H9 (cell line): Measurements from ENCODE around the gene HCFC1. TPM values are rescaled to one million over a fixed set of nuclear protein-coding genes. Genes with fewer than 3 reads are reported as not detected.
A peak's percentile ranks its signal among the peaks of the same experiment; 100 is the strongest.

ENCODE experiments used
- DNase-seq: peaks from one replicate; pipeline ENCODE4 v3.0.0-alpha.2; 2017
- H2AFZ ChIP-seq: one replicate; pipeline ENCODE4 v1.6.1; 2013; ENCODE audit warnings: mild to moderate bottlenecking, low read length, control low read depth, moderate library complexity
- H2AK5ac ChIP-seq: 2 replicates; pipeline ENCODE4 v1.6.1; 2013; ENCODE audit warnings: low read length, control low read depth, mixed read lengths; ENCODE audit not compliant: insufficient read length
- H2BK120ac ChIP-seq: one replicate; pipeline ENCODE4 v1.6.1; 2013; ENCODE audit warnings: low read depth, mild to moderate bottlenecking, low read length, control low read depth, inconsistent platforms; ENCODE audit not compliant: poor library complexity, severe bottlenecking
- H2BK12ac ChIP-seq: 2 replicates; pipeline ENCODE4 v1.6.1; 2013; ENCODE audit warnings: low read length, control low read depth, mixed read lengths, low read depth; ENCODE audit not compliant: insufficient read length
- H2BK15ac ChIP-seq: 2 replicates; pipeline ENCODE4 v1.6.1; 2013; ENCODE audit warnings: low read depth, low read length, control low read depth
- H2BK20ac ChIP-seq: one replicate; pipeline ENCODE4 v1.6.1; 2013; ENCODE audit warnings: low read depth, mild to moderate bottlenecking, low read length, control low read depth, inconsistent platforms; ENCODE audit not compliant: poor library complexity, severe bottlenecking
- H2BK5ac ChIP-seq: 2 replicates; pipeline ENCODE4 v1.6.1; 2013; ENCODE audit warnings: low read length, control low read depth, mixed read lengths; ENCODE audit not compliant: insufficient read length
- H3K14ac ChIP-seq: 2 replicates; pipeline ENCODE4 v1.6.1; 2013; ENCODE audit warnings: low read length, control low read depth; ENCODE audit not compliant: insufficient read depth
- H3K18ac ChIP-seq: 2 replicates; pipeline ENCODE4 v1.6.1; 2013; ENCODE audit warnings: low read depth, mild to moderate bottlenecking, mixed read lengths, low read length, control low read depth; ENCODE audit not compliant: insufficient read length
- H3K23ac ChIP-seq: 2 replicates; pipeline ENCODE4 v1.6.1; 2013; ENCODE audit warnings: low read length, control low read depth, mixed read lengths, low read depth; ENCODE audit not compliant: insufficient read length
- H3K23me2 ChIP-seq: 2 replicates; pipeline ENCODE4 v1.6.1; 2013; ENCODE audit warnings: low read depth, mild to moderate bottlenecking, mixed read lengths, low read length, control low read depth; ENCODE audit not compliant: insufficient read length, poor library complexity, severe bottlenecking
- H3K27ac ChIP-seq: 2 replicates; pipeline ENCODE4 v1.5.1; 2013; ENCODE audit warnings: low read length, control low read depth, mixed read lengths, low read depth; ENCODE audit not compliant: insufficient read length
- H3K27me3 ChIP-seq: 2 replicates; pipeline ENCODE4 v1.6.1; 2013; ENCODE audit warnings: low read length, control low read depth, inconsistent platforms; ENCODE audit not compliant: insufficient read depth
- H3K4ac ChIP-seq: 2 replicates; pipeline ENCODE4 v1.6.1; 2013; ENCODE audit warnings: low read depth, mild to moderate bottlenecking, control low read depth, inconsistent platforms, low read length, moderate library complexity
- H3K4me1 ChIP-seq: 2 replicates; pipeline ENCODE4 v1.6.1; 2013; ENCODE audit warnings: low read length, control low read depth, inconsistent platforms; ENCODE audit not compliant: insufficient read depth
- H3K4me2 ChIP-seq: 2 replicates; pipeline ENCODE4 v1.6.1; 2013; ENCODE audit warnings: low read length, control low read depth, mixed read lengths; ENCODE audit not compliant: insufficient read length, insufficient read depth
- H3K56ac ChIP-seq: 2 replicates; pipeline ENCODE4 v1.6.1; 2013; ENCODE audit warnings: low read depth, mild to moderate bottlenecking, mixed read lengths, low read length, control low read depth; ENCODE audit not compliant: insufficient read length
- H3K79me1 ChIP-seq: 2 replicates; pipeline ENCODE4 v1.6.1; 2013; ENCODE audit warnings: low read depth, mild to moderate bottlenecking, moderate library complexity, low read length, control low read depth, inconsistent platforms; ENCODE audit not compliant: insufficient read depth, poor library complexity, severe bottlenecking
- H3K79me2 ChIP-seq: 2 replicates; pipeline ENCODE4 v1.6.1; 2013; ENCODE audit warnings: low read length, control low read depth, inconsistent platforms; ENCODE audit not compliant: insufficient read depth
- H3K9ac ChIP-seq: 2 replicates; pipeline ENCODE4 v1.6.1; 2013; ENCODE audit warnings: low read length, control low read depth, mixed read lengths; ENCODE audit not compliant: insufficient read length; ENCODE audit errors: extremely low read depth
- H3K9me3 ChIP-seq: one replicate; pipeline ENCODE4 v1.6.1; 2013; ENCODE audit warnings: low read depth, low read length, inconsistent platforms; ENCODE audit not compliant: control insufficient read depth
- H3T11ph ChIP-seq: one replicate; pipeline ENCODE4 v1.6.1; 2013; ENCODE audit warnings: mild to moderate bottlenecking, low read length, control low read depth, inconsistent platforms
- H4K20me1 ChIP-seq: one replicate; pipeline ENCODE4 v1.6.1; 2013; ENCODE audit not compliant: control insufficient read depth, insufficient read length, insufficient read depth
- H4K5ac ChIP-seq: 2 replicates; pipeline ENCODE4 v1.6.1; 2013; ENCODE audit warnings: low read depth, mild to moderate bottlenecking, mixed read lengths, low read length, control low read depth; ENCODE audit not compliant: insufficient read length
- H4K8ac ChIP-seq: replicated peaks from 2 replicates; pipeline ENCODE4 v1.6.1; 2013; ENCODE audit warnings: low read length, control low read depth, mixed read lengths, low read depth; ENCODE audit not compliant: insufficient read length
- H4K91ac ChIP-seq: 2 replicates; pipeline ENCODE4 v1.6.1; 2013; ENCODE audit warnings: low read depth, mild to moderate bottlenecking, moderate library complexity, mixed read lengths, low read length, control low read depth; ENCODE audit not compliant: insufficient read length
- H3K27ac Mint-ChIP-seq, 3 experiments: 2 replicates in 2 of 3; 3 replicates in 1 of 3; pipeline ENCODE4 v1.8.0; 2020 to 2021; ENCODE audit warnings: mixed read lengths in 3 of 3, mild to moderate bottlenecking in 1 of 3, moderate library complexity in 1 of 3
- H3K27me3 Mint-ChIP-seq: 2 replicates; pipeline ENCODE4 v1.8.0; 2021; ENCODE audit warnings: low read depth, mild to moderate bottlenecking, moderate library complexity, mixed read lengths
- H3K36me3 Mint-ChIP-seq, 3 experiments: 2 replicates in 2 of 3; 3 replicates in 1 of 3; pipeline ENCODE4 v1.8.0; 2020 to 2021; ENCODE audit warnings: low read depth in 3 of 3, mixed read lengths in 3 of 3; ENCODE audit not compliant: insufficient read depth in 1 of 3
- H3K4me1 Mint-ChIP-seq, 2 experiments: 2 replicates each; pipeline ENCODE4 v1.8.0; 2020; ENCODE audit warnings: mixed read lengths in 2 of 2
- H3K4me3 Mint-ChIP-seq, 2 experiments: 2 replicates in 1 of 2; 3 replicates in 1 of 2; pipeline ENCODE4 v1.8.0; 2020 to 2021; ENCODE audit warnings: mild to moderate bottlenecking in 2 of 2, mixed read lengths in 2 of 2, moderate library complexity in 1 of 2
- H3K9me3 Mint-ChIP-seq, 2 experiments: 2 replicates in 1 of 2; 3 replicates in 1 of 2; pipeline ENCODE4 v1.8.0; 2020; ENCODE audit warnings: mild to moderate bottlenecking in 2 of 2, mixed read lengths in 2 of 2, moderate library complexity in 1 of 2
- WGBS: extraction: QIAGEN DNeasy Blood & Tissue Kit; methylation state at CpG from one replicate; pipeline ENCODE4 v1.1.7; 2013; ENCODE audit warnings: missing lambda C conversion rate, low lambda C conversion rate, mixed read lengths; ENCODE audit not compliant: insufficient read length; ENCODE audit errors: extremely low coverage; 5-methylcytosine and 5-hydroxymethylcytosine counted together
- total RNA-seq: library from RNA; stranded (reverse); gene quantifications from 2 replicates; pipeline ENCODE4 v1.2.1, GENCODE V29; 2021
- TF ChIP-seq, protein P1 (sequence below): fragments of 200-600 bp; sonication (generic); conservative IDR thresholded peaks from 3 replicates; pipeline ENCODE4 v1.8.0; 2021; ENCODE audit warnings: antibody characterized with exemption, mild to moderate bottlenecking

HCFC1 gene
- total RNA-seq, 1 experiment from 2014 or later, result 144 TPM

DNA sequence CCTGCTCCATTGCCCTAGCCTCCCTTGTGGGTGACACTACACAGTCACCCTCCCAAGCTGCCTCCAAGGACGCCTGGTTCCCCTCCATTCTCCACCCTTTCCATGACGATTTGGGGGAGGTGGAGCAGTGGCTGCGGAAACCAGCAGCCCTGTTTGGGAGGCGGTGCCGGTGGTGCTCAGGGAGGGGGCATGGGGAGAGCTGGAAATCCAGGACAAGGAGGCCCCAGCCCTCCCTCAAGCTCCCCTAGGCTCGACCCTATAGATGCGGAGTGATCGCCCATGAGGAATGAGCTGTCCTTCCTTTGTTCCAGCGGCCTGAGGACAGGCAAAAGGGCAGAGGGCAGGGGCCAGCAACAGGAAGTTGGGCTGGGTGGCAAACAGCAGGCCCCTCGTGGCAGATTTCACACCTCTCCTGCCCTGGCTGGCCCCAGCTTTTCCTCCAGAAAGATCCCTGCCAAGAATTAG, 23.6 kb downstream of the HCFC1 start:
- H2AFZ ChIP-seq, result no peak overlapping the region
- H4K5ac ChIP-seq, result no peak overlapping the region
- no peaks in the 10 kb centered on the region for H3K23me2 ChIP-seq
- H4K91ac ChIP-seq, result no peak overlapping the region
- no peaks in the 10 kb centered on the region for H3K27me3 ChIP-seq
- 0 out of 5 replicates have a peak overlapping the region, but pooled peaks of 1 of the 2 experiments have one; percentile 17 for H3K4me3 Mint-ChIP-seq
- peaks cover 2 to 11% of the 10 kb centered on the region in 2 experiments; a peak in 2 of 5 replicates for H3K9me3 Mint-ChIP-seq
- H3K79me2 ChIP-seq, result no peaks in the 10 kb centered on the region
- no peak overlapping the region for H3K4me2 ChIP-seq
- H3K36me3 Mint-ChIP-seq, result peaks cover 32 to 53% (median 52%) of the 10 kb centered on the region in 3 experiments
- H3K9ac ChIP-seq, result no peak overlapping the region
- no peak overlapping the region for H3K27ac ChIP-seq
- no peak overlapping the region for H2BK5ac ChIP-seq
- no peaks in the 10 kb centered on the region for H3K9me3 ChIP-seq
- H3K27ac Mint-ChIP-seq, result peak overlapping the region; percentile 73 to 97 (median 92); a peak in 6 of 7 replicates
- H2BK20ac ChIP-seq, result no peak overlapping the region
- H2BK120ac ChIP-seq, result no peak overlapping the region
- peaks cover 4 to 31% of the 10 kb centered on the region in 2 experiments for H3K4me1 Mint-ChIP-seq
- H4K20me1 ChIP-seq, result no peaks in the 10 kb centered on the region
- no peak for DNase-seq
- no peak overlapping the region for H3K14ac ChIP-seq
- TF ChIP-seq, protein P1, sequence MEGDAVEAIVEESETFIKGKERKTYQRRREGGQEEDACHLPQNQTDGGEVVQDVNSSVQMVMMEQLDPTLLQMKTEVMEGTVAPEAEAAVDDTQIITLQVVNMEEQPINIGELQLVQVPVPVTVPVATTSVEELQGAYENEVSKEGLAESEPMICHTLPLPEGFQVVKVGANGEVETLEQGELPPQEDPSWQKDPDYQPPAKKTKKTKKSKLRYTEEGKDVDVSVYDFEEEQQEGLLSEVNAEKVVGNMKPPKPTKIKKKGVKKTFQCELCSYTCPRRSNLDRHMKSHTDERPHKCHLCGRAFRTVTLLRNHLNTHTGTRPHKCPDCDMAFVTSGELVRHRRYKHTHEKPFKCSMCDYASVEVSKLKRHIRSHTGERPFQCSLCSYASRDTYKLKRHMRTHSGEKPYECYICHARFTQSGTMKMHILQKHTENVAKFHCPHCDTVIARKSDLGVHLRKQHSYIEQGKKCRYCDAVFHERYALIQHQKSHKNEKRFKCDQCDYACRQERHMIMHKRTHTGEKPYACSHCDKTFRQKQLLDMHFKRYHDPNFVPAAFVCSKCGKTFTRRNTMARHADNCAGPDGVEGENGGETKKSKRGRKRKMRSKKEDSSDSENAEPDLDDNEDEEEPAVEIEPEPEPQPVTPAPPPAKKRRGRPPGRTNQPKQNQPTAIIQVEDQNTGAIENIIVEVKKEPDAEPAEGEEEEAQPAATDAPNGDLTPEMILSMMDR, result no peak
- H3K27me3 Mint-ChIP-seq, result no peaks in the 10 kb centered on the region
- no CpG with 5 or more reads among the region's 10 CpGs for WGBS
- no peak overlapping the region for H3K56ac ChIP-seq
- no peak overlapping the region for H2BK12ac ChIP-seq
- H3K23ac ChIP-seq, result no peak overlapping the region
- no peak overlapping the region for H3K4ac ChIP-seq
- H2BK15ac ChIP-seq, result no peak overlapping the region
- H3K4me1 ChIP-seq, result no peaks in the 10 kb centered on the region
- H2AK5ac ChIP-seq, result no peak overlapping the region
- peak overlapping the region; percentile 13 for H3K18ac ChIP-seq
- no peak overlapping the region for H4K8ac ChIP-seq
- no peaks in the 10 kb centered on the region for H3K79me1 ChIP-seq
- no peak overlapping the region for H3T11ph ChIP-seq
